CD14-positive monocyte (primary cell): ENCODE measurements around the gene FOXRED1. TPM values are rescaled to one million over a fixed set of nuclear protein-coding genes. Genes with fewer than 3 reads are reported as not detected.
"Not testable (repeated sequence)": the region's sequence is repeated elsewhere in the genome, so short reads cannot be mapped to it uniquely, and the experiment has no call there.

ENCODE experiments used
- DNase-seq, 3 donors: peaks; one replicate each; pipeline ENCODE4 v3.0.0-alpha.2; 2011 to 2022
- H2AFZ ChIP-seq: 2 replicates; pipeline ENCODE4 v1.6.0; 2012; ENCODE audit warnings: mild to moderate bottlenecking, low read depth, low read length, inconsistent platforms; ENCODE audit not compliant: insufficient read depth, poor library complexity, severe bottlenecking
- H3K27ac ChIP-seq, 2 donors: 1 replicate in 1 of 2; 2 replicates in 1 of 2; pipeline ENCODE4 v1.5.1; 2012 to 2013; ENCODE audit warnings: low read length in 2 of 2, control low read depth in 1 of 2, inconsistent platforms in 1 of 2, low read depth in 1 of 2, mild to moderate bottlenecking in 1 of 2
- H3K27me3 ChIP-seq, 2 donors: one replicate each; pipeline versions ENCODE4 v1.6.0 to v1.6.1; 2011 to 2013; ENCODE audit warnings: low read length in 2 of 2; ENCODE audit not compliant: control insufficient read depth in 2 of 2, insufficient read depth in 2 of 2
- H3K36me3 ChIP-seq, 2 donors: replicated peaks in 1 of 2; 1 replicate in 1 of 2; 2 replicates in 1 of 2; pipeline versions ENCODE4 v1.5.1 to v1.6.1; 2012 to 2013; ENCODE audit warnings: low read length in 2 of 2, control low read depth in 1 of 2, inconsistent platforms in 1 of 2, mild to moderate bottlenecking in 1 of 2; ENCODE audit not compliant: insufficient read depth in 2 of 2, control insufficient read depth in 1 of 2
- H3K4me1 ChIP-seq, 2 donors: 1 replicate in 1 of 2; 2 replicates in 1 of 2; pipeline versions ENCODE4 v1.5.1 to v1.6.1; 2012 to 2013; ENCODE audit warnings: low read length in 2 of 2, control low read depth in 1 of 2, inconsistent platforms in 1 of 2, mild to moderate bottlenecking in 1 of 2, moderate library complexity in 1 of 2; ENCODE audit not compliant: insufficient read depth in 2 of 2, control insufficient read depth in 1 of 2
- H3K4me2 ChIP-seq: replicated peaks from 2 replicates; pipeline ENCODE3; 2012; ENCODE audit warnings: low read length, moderate library complexity, mild to moderate bottlenecking; ENCODE audit not compliant: poor library complexity, severe bottlenecking; ENCODE audit errors: extremely low read depth
- H3K4me3 ChIP-seq, 3 experiments: fragments of 200-600 bp in 1 of 3; sonication (generic) in 1 of 3; replicated peaks in 1 of 3; 1 replicate in 2 of 3; 2 replicates in 1 of 3; pipeline ENCODE4 v1.5.1; 2011 to 2013; ENCODE audit warnings: low read length in 3 of 3, mild to moderate bottlenecking in 3 of 3, control low read depth in 2 of 3, low read depth in 2 of 3, inconsistent platforms in 1 of 3, moderate library complexity in 1 of 3
- H3K79me2 ChIP-seq: 2 replicates; pipeline ENCODE4 v1.6.0; 2012; ENCODE audit warnings: mild to moderate bottlenecking, control low read depth, inconsistent platforms, low read length, moderate library complexity; ENCODE audit not compliant: insufficient read depth
- H3K9ac ChIP-seq: 2 replicates; pipeline ENCODE4 v1.6.0; 2017; ENCODE audit warnings: low read length, mild to moderate bottlenecking; ENCODE audit not compliant: insufficient read depth, poor library complexity, severe bottlenecking
- H3K9me3 ChIP-seq, 2 donors: replicated peaks in 1 of 2; 1 replicate in 1 of 2; 2 replicates in 1 of 2; pipeline versions ENCODE4 v1.5.1 to v1.6.1; 2012 to 2013; ENCODE audit warnings: low read length in 2 of 2, control low read depth in 1 of 2; ENCODE audit not compliant: control insufficient read depth in 1 of 2, insufficient read depth in 1 of 2
- H4K20me1 ChIP-seq: 2 replicates; pipeline ENCODE4 v1.6.0; 2012; ENCODE audit warnings: mild to moderate bottlenecking, low read length, control low read depth, moderate library complexity; ENCODE audit not compliant: insufficient read depth
- H3K27ac Mint-ChIP-seq, 7 donors: one replicate each; pipeline ENCODE4 v1.8.0; 2020; ENCODE audit warnings: mild to moderate bottlenecking in 7 of 7, mixed read lengths in 7 of 7, moderate library complexity in 6 of 7, inconsistent platforms in 2 of 7
- H3K27me3 Mint-ChIP-seq, 3 donors: one replicate each; pipeline ENCODE4 v1.8.0; 2021 to 2022; ENCODE audit warnings: low read depth in 3 of 3, mild to moderate bottlenecking in 3 of 3, mixed read lengths in 3 of 3, moderate library complexity in 3 of 3, inconsistent platforms in 1 of 3
- H3K36me3 Mint-ChIP-seq, 2 donors: one replicate each; pipeline ENCODE4 v1.8.0; 2020; ENCODE audit warnings: mixed read lengths in 2 of 2, inconsistent platforms in 1 of 2, mild to moderate bottlenecking in 1 of 2
- H3K4me1 Mint-ChIP-seq: one replicate; pipeline ENCODE4 v1.8.0; 2020; ENCODE audit warnings: mild to moderate bottlenecking, mixed read lengths
- H3K4me3 Mint-ChIP-seq, 2 donors: one replicate each; pipeline ENCODE4 v1.8.0; 2020; ENCODE audit warnings: mild to moderate bottlenecking in 2 of 2, mixed read lengths in 2 of 2, moderate library complexity in 1 of 2
- H3K9me3 Mint-ChIP-seq, 7 donors: one replicate each; pipeline ENCODE4 v1.8.0; 2020 to 2022; ENCODE audit warnings: mixed read lengths in 7 of 7, mild to moderate bottlenecking in 6 of 7, moderate library complexity in 6 of 7, inconsistent platforms in 2 of 7
- WGBS: methylation state at CpG from one replicate; pipeline ENCODE4 v1.1.5; 2013; ENCODE audit warnings: missing lambda C conversion rate; ENCODE audit not compliant: insufficient coverage; 5-methylcytosine and 5-hydroxymethylcytosine counted together
- intact Hi-C, 2 donors: fragments of 100-400 bp; cut with micrococcal nuclease; formaldehyde crosslinking; loops; one replicate each; pipeline versions ENCODE4 v1.15.0 to v1.15.1; 2023
- polyA plus RNA-seq, 3 donors: library from polyadenylated mRNA; depleted of rRNA in 1 of 3; unstranded in 2 of 3; stranded (reverse) in 1 of 3; fragments of 300-500 nt in 2 of 3; fragments of >200 nt in 1 of 3; fragmentation: Illumina TruSeq in 2 of 3; gene quantifications; 1 replicate in 2 of 3; 2 replicates in 1 of 3; pipeline ENCODE4 v1.2.3, GENCODE V29; 2012 to 2021
- TF ChIP-seq, protein P1 (sequence below): fragments of 200-600 bp; IDR thresholded peaks from one replicate; pipeline ENCODE4 v1.8.0; 2022; ENCODE audit warnings: antibody characterized with exemption, mild to moderate bottlenecking

The FOXRED1 gene
- polyA plus RNA-seq, 3 donors = 15.2 to 18.0 (median 15.4) TPM

DNA sequence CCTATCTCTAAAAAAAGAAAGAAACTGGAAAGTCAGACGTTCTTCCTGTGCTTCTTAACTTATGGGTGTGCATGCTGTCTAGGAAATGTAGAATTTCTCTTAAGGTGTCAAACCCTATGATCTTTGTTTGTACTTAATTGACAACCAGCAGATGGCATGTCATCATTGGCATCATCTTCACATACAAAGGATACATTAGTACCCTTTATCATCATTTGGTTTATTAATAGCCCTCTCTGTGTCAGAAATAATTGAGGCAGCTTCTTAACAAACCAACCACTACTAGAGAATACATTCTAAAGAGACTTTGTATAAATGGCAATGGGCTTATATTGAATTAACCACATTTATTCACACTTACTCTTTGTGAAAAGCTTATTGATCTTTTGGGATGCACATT, 14.1 kb upstream of the FOXRED1 start:
- Mint-ChIP-seq H3K4me3 (no peak overlapping the region), H3K36me3 (peaks cover 68 to 72% of the 10 kb centered on the region in 2 donors), H3K27me3 (no peaks in the 10 kb centered on the region), H3K9me3 (peaks cover 0 to 2% (median 0%) of the 10 kb centered on the region in 7 donors), H3K4me1 (no peaks in the 10 kb centered on the region), H3K27ac (no peak overlapping the region)
- WGBS = no CpG with 5 or more reads among the region's 1 CpG
- peaks cover 61 to 89% of the 10 kb centered on the region in 2 donors for H3K36me3 ChIP-seq
- H3K27ac ChIP-seq = no peak overlapping the region
- H3K27me3 ChIP-seq = no peaks in the 10 kb centered on the region
- H3K79me2 ChIP-seq = no peaks in the 10 kb centered on the region
- DNase-seq = no peak
- no peaks in the 10 kb centered on the region for H4K20me1 ChIP-seq
- intact Hi-C loops = no loop called here
- H2AFZ ChIP-seq = no peak overlapping the region
- H3K4me1 ChIP-seq = no peaks in the 10 kb centered on the region
- H3K4me3 ChIP-seq = no peak overlapping the region
- H3K4me2 ChIP-seq = no peak overlapping the region
- H3K9me3 ChIP-seq = no peaks in the 10 kb centered on the region
- TF ChIP-seq, protein P1, sequence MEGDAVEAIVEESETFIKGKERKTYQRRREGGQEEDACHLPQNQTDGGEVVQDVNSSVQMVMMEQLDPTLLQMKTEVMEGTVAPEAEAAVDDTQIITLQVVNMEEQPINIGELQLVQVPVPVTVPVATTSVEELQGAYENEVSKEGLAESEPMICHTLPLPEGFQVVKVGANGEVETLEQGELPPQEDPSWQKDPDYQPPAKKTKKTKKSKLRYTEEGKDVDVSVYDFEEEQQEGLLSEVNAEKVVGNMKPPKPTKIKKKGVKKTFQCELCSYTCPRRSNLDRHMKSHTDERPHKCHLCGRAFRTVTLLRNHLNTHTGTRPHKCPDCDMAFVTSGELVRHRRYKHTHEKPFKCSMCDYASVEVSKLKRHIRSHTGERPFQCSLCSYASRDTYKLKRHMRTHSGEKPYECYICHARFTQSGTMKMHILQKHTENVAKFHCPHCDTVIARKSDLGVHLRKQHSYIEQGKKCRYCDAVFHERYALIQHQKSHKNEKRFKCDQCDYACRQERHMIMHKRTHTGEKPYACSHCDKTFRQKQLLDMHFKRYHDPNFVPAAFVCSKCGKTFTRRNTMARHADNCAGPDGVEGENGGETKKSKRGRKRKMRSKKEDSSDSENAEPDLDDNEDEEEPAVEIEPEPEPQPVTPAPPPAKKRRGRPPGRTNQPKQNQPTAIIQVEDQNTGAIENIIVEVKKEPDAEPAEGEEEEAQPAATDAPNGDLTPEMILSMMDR = no peak
- no peak overlapping the region for H3K9ac ChIP-seq

DNA sequence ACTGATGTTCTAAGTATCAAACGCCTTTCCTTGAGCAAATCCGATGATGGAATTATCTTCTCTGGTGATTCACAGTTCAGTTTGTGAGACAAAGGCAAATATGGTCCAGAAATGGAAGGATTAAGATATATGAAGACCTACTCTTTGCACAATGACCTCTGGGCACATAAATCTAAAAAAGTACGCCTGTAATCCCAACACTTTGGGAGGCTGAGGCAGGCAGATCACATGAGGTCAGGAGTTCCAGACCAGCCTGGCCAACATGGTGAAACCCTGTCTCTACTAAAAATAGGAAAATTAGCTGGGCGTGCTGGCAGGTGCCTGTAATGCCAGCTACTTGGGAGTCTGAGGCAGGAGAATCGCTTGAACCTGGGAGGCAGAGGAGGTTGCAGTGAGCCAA, 13.4 kb upstream of the FOXRED1 start:
- H3K36me3 ChIP-seq = peaks cover 62 to 92% of the 10 kb centered on the region in 2 donors
- peak overlapping the region in 1 of 7 donors; percentile 52 for H3K27ac Mint-ChIP-seq
- H3K4me1 Mint-ChIP-seq = not testable (repeated sequence)

More for the DNA sequence above, 13.4 kb upstream of the FOXRED1 start:
- DNase-seq, intact Hi-C loops, H3K27ac ChIP-seq, H3K4me2 ChIP-seq, H2AFZ ChIP-seq, H3K27me3 Mint-ChIP-seq, H3K27me3 ChIP-seq, H3K4me3 ChIP-seq, H3K4me1 ChIP-seq, H3K9me3 Mint-ChIP-seq, H3K4me3 Mint-ChIP-seq, H3K9me3 ChIP-seq, H4K20me1 ChIP-seq, H3K9ac ChIP-seq, H3K79me2 ChIP-seq: not testable (repeated sequence)
- H3K36me3 Mint-ChIP-seq = peaks cover 67 to 68% of the 10 kb centered on the region in 2 donors
- 100% methylated on average over 1 of the region's 5 CpGs for WGBS
